PC-9 (cell line): ENCODE results near the gene CXCL12.

Experiments
- CTCF ChIP-seq: fragments of 200-600 bp; sonication (generic); conservative IDR thresholded peaks from 2 replicates; pipeline ENCODE4 v1.6.1; 2017; ENCODE audit warnings: mixed run types, antibody characterized with exemption, mild to moderate bottlenecking, moderate library complexity
- EZH2 ChIP-seq: fragments of 200-600 bp; sonication (generic); IDR thresholded peaks from 2 replicates; pipeline ENCODE4 v1.8.0; 2017; ENCODE audit warnings: antibody characterized with exemption, low read depth

GRCh38 chr10:44388641-44389040, 3.7 kb upstream of the CXCL12 start:
- TF ChIP-seq CTCF (no peak), EZH2 (no peak)
